ENCODE results near the gene MAGI1. TPM values are rescaled to one million over a fixed set of nuclear protein-coding genes. Genes with fewer than 3 reads are reported as not detected.

The MAGI1 gene
- total RNA-seq, 4 donors from 2014 or later = 7.6 to 42.9 (median 37.0) TPM

GRCh38 chr3:65623362-65623761, 415.4 kb downstream of the MAGI1 start:
- H3K4me3 ChIP-seq = no peak overlapping the region
- DNase-seq = no peak
- no peaks in the 10 kb centered on the region for H3K9me3 ChIP-seq
- TF ChIP-seq POLR2A (IDR thresholded peaks at IDR 0.05) = no peak
- TF ChIP-seq CTCF (IDR thresholded peaks at IDR 0.05) = no peak
- no peaks in the 10 kb centered on the region for H3K27me3 ChIP-seq
- no peak overlapping the region for H3K27ac ChIP-seq
- H3K36me3 ChIP-seq = no peaks in the 10 kb centered on the region
- H3K4me1 ChIP-seq = no peaks in the 10 kb centered on the region
- intact Hi-C loops (cut with DNase I; ENCODE audit: low total_unique reads) = no loop called here

DNA sequence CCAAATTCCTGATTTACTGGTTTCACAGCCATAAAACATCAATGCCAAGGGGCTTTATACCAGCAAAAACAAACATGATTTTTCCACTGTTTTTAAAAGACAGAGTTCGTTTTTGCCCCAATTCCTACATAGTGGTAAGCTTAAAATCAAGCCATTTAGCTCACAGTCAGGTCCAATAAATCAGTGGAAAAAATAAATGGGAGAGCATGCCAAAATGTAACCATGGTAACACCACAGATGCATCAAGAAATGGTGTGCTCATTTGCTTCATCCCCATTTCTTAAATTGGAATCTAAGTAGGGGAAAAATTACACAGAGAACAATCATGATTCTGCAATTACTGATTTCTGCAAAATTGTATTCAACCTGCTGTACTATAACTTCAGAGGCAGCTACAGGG, 418.8 kb downstream of the MAGI1 start:
- Histone ChIP-seq H3K36me3 (no peaks in the 10 kb centered on the region), H3K27ac (peak overlapping the region in 1 of 2 donors; percentile 22), H3K27me3 (no peaks in the 10 kb centered on the region), H3K4me3 (no peak overlapping the region), H3K9me3 (no peaks in the 10 kb centered on the region), H3K4me1 (no peaks in the 10 kb centered on the region)
- DNase-seq = no peak
- intact Hi-C loops (cut with DNase I; ENCODE audit: low total_unique reads) = no loop called here
- TF ChIP-seq POLR2A (IDR thresholded peaks at IDR 0.05) = no peak
- no peak for TF ChIP-seq CTCF (IDR thresholded peaks at IDR 0.05)

- no peak for DNase-seq
- intact Hi-C loops (cut with DNase I; ENCODE audit: low total_unique reads) = no loop called here
- H3K27ac ChIP-seq = peak overlapping the region in 1 of 2 donors; percentile 22
- TF ChIP-seq CTCF (IDR thresholded peaks at IDR 0.05) (no peak), POLR2A (IDR thresholded peaks at IDR 0.05) (no peak)
- H3K9me3 ChIP-seq = no peaks in the 10 kb centered on the region
- no peaks in the 10 kb centered on the region for H3K27me3 ChIP-seq
- no peaks in the 10 kb centered on the region for H3K36me3 ChIP-seq
- no peak overlapping the region for H3K4me3 ChIP-seq
- no peaks in the 10 kb centered on the region for H3K4me1 ChIP-seq
Measured at GRCh38 chr3:65619451-65619881, 419.3 kb downstream of the MAGI1 start.

DNA sequence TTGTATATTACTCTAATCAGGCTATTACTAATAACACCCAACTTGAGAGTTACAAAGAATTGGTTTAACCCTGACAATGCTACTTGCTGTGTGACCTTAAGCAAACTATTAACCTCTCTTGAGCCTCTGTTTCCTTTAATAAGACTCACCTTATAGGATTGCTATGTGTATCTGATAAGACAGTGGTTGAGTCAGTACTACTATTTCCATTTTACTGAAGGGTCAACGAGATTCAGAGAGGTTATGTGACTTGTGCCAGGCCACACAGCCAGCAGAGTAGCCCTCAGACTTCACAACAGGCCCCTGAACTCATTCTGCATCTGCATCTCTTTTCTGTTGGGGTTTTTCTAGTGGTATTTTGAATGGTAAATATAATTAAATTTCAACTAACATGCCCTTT, 420.1 kb downstream of the MAGI1 start:
- Histone ChIP-seq H3K4me1 (no peaks in the 10 kb centered on the region), H3K9me3 (no peaks in the 10 kb centered on the region), H3K27me3 (no peaks in the 10 kb centered on the region), H3K27ac (peak overlapping the region in 1 of 2 donors; percentile 2), H3K36me3 (no peaks in the 10 kb centered on the region), H3K4me3 (no peak overlapping the region)
- no peak for TF ChIP-seq POLR2A (IDR thresholded peaks at IDR 0.05)
- no peak for TF ChIP-seq CTCF (IDR thresholded peaks at IDR 0.05)
- DNase-seq = no peak
- intact Hi-C loops (cut with DNase I; ENCODE audit: low total_unique reads) = no loop called here

DNA sequence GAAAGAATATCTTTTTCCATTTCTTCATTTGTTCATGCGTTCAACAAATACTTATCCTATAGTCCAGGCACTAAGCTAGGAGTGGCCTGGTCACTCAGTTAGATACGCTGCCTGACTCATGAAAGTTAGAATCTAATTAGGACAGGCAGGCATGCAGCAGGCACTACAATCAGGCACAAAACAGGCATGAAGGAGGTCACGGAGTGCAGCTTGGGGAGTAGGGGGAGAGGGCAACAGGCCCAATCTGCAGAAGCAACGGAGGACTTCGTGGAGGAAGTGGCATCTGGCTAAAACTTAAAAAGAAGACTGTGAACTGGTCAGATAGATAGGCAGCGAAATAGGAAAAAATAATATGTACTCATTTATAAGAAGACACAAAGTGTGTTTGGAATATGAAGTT, 420.9 kb downstream of the MAGI1 start:
- H3K27ac ChIP-seq = no peak overlapping the region
- no peaks in the 10 kb centered on the region for H3K27me3 ChIP-seq
- TF ChIP-seq POLR2A (IDR thresholded peaks at IDR 0.05) (no peak), CTCF (IDR thresholded peaks at IDR 0.05) (no peak)
- H3K36me3 ChIP-seq = no peaks in the 10 kb centered on the region
- no peak for DNase-seq
- H3K9me3 ChIP-seq = no peaks in the 10 kb centered on the region
- intact Hi-C loops (cut with DNase I; ENCODE audit: low total_unique reads) = no loop called here
- H3K4me1 ChIP-seq = no peaks in the 10 kb centered on the region
- no peak overlapping the region for H3K4me3 ChIP-seq

Data from uterus (tissue), 4 donors.